Measurements from ENCODE around the gene TMEM59.
"Not testable (repeated sequence)": the region's sequence is repeated elsewhere in the genome, so short reads cannot be mapped to it uniquely, and the experiment has no call there.

Gene TMEM59

DNA sequence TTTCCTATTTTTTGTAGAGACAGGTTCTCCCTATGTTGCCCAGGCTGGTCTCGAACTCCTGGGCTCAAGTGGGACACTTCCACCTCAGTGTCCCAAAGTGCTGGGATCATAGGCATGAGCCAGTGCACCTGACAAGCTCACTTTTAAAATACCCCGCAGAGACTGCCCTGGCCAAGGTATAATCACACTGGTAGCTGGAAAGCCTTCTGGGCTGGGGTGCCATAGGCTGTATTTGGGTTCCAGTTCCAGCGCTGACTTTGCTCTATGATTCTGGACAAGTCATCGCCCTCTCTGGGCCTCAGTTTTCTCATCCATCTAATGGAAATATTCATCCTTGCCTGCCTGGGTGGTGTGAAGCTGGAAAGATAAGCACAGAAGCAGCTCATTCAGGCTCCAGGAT is 45.4 kb downstream of the TMEM59 start:
- Histone ChIP-seq H3K27me3 (ENCODE audit: control insufficient read depth, insufficient read depth, low read length) (no peaks in the 10 kb centered on the region), H3K9ac (ENCODE audit: low read length) (no peak overlapping the region)

DNA sequence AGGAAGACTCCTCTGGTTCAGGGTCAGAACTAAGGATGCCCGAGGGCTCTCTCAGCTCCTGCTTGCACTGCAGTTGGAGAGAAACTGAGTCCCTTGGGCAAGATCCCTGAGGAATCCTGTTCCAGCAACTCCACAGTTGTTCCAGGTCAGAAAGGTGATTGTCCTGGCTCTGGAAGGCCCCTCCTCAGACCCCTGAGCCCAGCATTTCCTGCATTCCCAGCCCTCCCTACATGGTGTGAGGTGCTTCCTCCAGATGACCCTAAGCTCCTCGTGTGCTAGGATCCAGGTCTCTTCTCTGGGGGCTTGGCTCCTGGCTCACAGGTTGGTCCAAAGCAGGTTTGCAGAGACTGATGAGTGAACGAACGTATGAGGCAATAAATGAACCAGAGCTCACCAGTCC is 46.5 kb downstream of the TMEM59 start:
- Histone ChIP-seq H3K27ac (ENCODE audit: low read length) (no peak overlapping the region), H3K9me3 (ENCODE audit: control insufficient read depth, low read depth, low read length) (no peaks in the 10 kb centered on the region), H3K4me1 (ENCODE audit: control insufficient read depth, low read depth, low read length) (no peaks in the 10 kb centered on the region), H3K27me3 (ENCODE audit: control insufficient read depth, insufficient read depth, low read length) (no peaks in the 10 kb centered on the region), H3K9ac (ENCODE audit: low read length) (no peak overlapping the region), H3K4me3 (ENCODE audit: low read length) (no peak overlapping the region), H3K36me3 (ENCODE audit: control insufficient read depth, low read depth, low read length) (no peaks in the 10 kb centered on the region)

More for the DNA sequence above, 45.4 kb downstream of the TMEM59 start:
- no peaks in the 10 kb centered on the region for H3K4me1 ChIP-seq (ENCODE audit: control insufficient read depth, low read depth, low read length)
- H3K27ac ChIP-seq (ENCODE audit: low read length), result no peak overlapping the region
- H3K4me3 ChIP-seq (ENCODE audit: low read length), result no peak overlapping the region
- H3K36me3 ChIP-seq (ENCODE audit: control insufficient read depth, low read depth, low read length), result no peaks in the 10 kb centered on the region
- H3K9me3 ChIP-seq (ENCODE audit: control insufficient read depth, low read depth, low read length), result no peaks in the 10 kb centered on the region

DNA sequence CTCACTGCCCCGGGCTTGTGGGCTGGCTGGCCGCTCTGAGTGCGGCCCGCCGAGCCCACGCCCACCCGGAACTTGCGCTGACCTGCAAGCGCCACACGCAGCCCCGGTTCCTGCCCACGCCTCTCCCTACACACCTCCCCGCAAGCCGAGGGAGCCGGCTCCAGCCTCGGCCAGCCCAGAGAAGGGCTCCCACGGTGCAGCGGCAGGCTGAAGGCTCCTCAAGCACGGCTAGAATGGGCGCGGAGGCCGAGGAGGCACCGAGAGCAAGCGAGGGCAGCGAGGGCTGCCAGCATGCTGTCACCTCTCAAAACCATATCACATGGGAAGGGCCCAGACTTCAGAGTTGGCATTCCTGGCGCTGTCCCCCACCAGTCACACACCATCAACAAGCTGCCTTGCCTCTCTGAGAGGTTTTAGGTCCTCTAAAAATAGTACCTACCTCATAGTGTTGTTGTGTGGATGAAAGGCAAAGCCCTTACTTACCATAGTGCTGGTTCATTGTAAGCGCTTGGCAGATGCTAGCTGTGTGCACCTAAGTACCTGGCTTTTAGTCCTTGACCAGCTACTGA is 48.4 kb downstream of the TMEM59 start:
- no peak overlapping the region for H3K4me3 ChIP-seq (ENCODE audit: low read length)
- no peaks in the 10 kb centered on the region for H3K27me3 ChIP-seq (ENCODE audit: control insufficient read depth, insufficient read depth, low read length)
- no peak overlapping the region for H3K27ac ChIP-seq (ENCODE audit: low read length)
- H3K4me1 ChIP-seq (ENCODE audit: control insufficient read depth, low read depth, low read length), result no peaks in the 10 kb centered on the region
- no peaks in the 10 kb centered on the region for H3K36me3 ChIP-seq (ENCODE audit: control insufficient read depth, low read depth, low read length)
- no peaks in the 10 kb centered on the region for H3K9me3 ChIP-seq (ENCODE audit: control insufficient read depth, low read depth, low read length)
- no peak overlapping the region for H3K9ac ChIP-seq (ENCODE audit: low read length)

DNA sequence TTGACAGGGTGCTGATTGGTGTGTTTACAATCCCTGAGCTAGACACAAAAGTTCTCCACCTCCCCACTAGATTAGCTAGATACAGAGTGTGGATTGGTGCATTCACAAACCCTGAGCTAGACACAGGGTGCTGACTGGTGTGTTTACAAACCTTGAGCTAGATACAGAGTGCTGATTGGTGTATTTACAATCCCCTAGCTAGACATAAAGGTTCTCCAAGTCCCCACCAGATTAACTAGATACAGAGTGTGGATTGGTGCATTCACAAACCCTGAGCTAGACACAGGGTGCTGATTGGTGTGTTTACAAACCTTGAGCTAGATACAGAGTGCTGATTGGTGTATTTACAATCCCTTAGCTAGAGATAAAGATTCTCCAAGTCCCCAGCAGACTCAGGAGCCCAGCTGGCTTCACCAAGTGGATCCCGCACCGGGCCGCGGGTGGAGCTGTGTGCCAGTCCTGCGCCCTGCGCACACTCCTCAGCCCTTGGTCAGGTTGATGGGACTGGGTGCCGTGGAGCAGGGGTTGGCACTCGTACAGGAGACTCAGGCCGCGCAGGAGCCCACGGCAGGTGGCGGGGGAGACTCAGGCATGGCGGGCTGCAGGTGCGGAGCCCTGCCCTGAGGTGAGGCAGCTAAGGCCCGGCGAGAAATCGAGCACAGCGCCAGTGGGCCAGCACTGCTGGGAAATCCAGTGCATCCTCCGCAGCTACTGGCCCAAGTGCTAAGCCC is 49.1 kb downstream of the TMEM59 start:
- H3K9me3 ChIP-seq (ENCODE audit: control insufficient read depth, low read depth, low read length); H3K9ac ChIP-seq (ENCODE audit: low read length); H3K36me3 ChIP-seq (ENCODE audit: control insufficient read depth, low read depth, low read length); H3K4me1 ChIP-seq (ENCODE audit: control insufficient read depth, low read depth, low read length); H3K27ac ChIP-seq (ENCODE audit: low read length); H3K27me3 ChIP-seq (ENCODE audit: control insufficient read depth, insufficient read depth, low read length); H3K4me3 ChIP-seq (ENCODE audit: low read length): not testable (repeated sequence)

DNA sequence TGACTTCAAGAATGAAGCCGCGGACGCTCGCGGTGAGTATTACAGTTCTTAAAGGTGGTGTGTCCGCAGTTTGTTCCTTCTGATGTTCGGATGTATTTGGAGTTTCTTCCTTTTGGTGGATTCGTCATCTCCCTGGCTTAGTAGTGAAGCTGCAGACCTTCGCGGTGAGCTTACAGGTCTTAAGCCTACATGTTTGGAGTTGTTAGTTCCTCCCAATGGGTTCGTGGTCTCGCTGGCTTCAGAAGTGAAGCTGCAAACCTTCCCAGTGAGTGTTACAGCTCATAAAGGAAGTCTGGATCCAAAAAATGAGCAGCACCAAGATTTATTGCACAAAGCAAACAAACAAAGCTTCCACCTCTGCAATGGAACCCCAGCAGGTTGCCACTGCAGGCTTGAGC is 49.8 kb downstream of the TMEM59 start:
- Histone ChIP-seq H3K4me1 (ENCODE audit: control insufficient read depth, low read depth, low read length) (no peaks in the 10 kb centered on the region), H3K36me3 (ENCODE audit: control insufficient read depth, low read depth, low read length) (no peaks in the 10 kb centered on the region)

DNA sequence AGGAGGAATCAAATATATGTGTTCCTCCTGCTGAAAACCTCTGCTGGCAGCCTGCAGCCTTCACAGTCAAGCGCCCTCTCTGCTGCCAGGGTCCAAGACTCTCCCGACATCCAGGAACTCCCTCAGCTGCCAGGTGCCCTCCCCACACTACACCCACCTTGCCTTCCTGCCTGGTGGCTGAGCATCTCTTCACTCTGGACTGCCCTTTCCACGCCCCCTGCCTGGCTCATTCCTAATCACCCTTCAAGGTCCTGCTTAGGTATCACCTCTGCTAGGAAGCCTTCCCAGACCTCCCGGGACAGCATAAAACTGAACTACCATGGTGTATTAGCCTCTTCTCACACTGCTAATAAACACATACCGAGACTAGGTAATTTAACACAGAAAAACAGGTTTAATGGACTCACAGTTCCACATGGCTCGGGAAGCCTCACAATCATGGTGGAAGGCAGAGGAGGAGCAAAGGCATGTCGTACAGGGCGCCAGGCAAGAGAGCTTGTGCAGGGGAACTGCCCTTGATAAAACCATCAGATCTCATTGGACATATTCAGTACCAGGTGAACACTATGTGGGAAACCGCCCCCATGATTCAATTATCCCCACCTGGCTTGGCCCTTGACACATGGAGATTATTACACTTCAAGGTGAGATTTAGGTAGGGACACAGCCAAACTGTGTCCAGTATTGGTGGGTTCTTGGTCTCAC is 50.3 kb downstream of the TMEM59 start:
- H3K36me3 ChIP-seq (ENCODE audit: control insufficient read depth, low read depth, low read length), result no peaks in the 10 kb centered on the region
- no peak overlapping the region for H3K9ac ChIP-seq (ENCODE audit: low read length)
- H3K27me3 ChIP-seq (ENCODE audit: control insufficient read depth, insufficient read depth, low read length), result no peaks in the 10 kb centered on the region
- no peak overlapping the region for H3K27ac ChIP-seq (ENCODE audit: low read length)
- H3K4me1 ChIP-seq (ENCODE audit: control insufficient read depth, low read depth, low read length), result no peaks in the 10 kb centered on the region
- H3K4me3 ChIP-seq (ENCODE audit: low read length), result no peak overlapping the region
- no peaks in the 10 kb centered on the region for H3K9me3 ChIP-seq (ENCODE audit: control insufficient read depth, low read depth, low read length)

More for the DNA sequence above, 49.8 kb downstream of the TMEM59 start:
- Histone ChIP-seq H3K9ac (ENCODE audit: low read length) (no peak overlapping the region), H3K4me3 (ENCODE audit: low read length) (no peak overlapping the region), H3K27ac (ENCODE audit: low read length) (no peak overlapping the region), H3K27me3 (ENCODE audit: control insufficient read depth, insufficient read depth, low read length) (no peaks in the 10 kb centered on the region), H3K9me3 (ENCODE audit: control insufficient read depth, low read depth, low read length) (no peaks in the 10 kb centered on the region)

DNA sequence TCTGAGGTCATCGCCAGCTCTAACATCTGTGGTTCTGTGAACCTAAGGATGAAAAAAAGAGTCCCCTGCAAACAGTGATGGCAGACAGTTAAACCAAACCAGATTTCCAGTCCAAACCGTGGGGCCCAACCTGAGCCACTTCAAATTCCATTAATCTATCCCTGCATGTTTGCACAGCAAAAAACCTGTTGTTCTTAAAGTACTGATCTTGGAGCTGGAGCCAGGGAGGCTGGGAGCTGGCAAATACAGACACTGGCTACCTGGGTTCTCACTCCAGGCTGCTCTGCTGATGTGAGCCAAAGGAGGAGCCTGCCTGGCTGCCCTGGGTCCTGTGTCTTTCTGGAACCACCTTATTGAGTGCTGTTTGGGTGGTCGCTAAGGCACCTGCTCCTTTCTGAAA is 51.4 kb downstream of the TMEM59 start:
- H3K27ac ChIP-seq (ENCODE audit: low read length), result no peak overlapping the region

DNA sequence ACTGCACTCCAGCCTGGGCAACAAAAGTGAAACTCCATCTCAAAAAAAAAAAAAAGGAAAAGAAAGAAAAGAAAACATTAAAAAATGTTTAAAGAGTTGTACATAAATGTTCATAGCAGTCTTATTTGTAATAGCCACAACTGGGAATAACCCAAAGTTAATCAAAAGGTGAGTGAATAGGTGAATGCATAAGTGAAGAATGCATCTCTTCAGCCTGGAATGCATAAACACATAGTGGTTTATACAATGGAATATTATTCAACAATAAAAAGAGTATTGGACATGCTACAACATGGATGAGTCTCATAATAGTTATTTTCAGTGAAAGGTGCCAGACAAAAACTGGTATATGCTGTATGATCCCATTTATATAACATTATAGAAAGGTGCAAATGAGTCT is 53.1 kb downstream of the TMEM59 start:
- Histone ChIP-seq H3K4me3 (ENCODE audit: low read length) (no peak overlapping the region), H3K4me1 (ENCODE audit: control insufficient read depth, low read depth, low read length) (no peaks in the 10 kb centered on the region), H3K27ac (ENCODE audit: low read length) (no peak overlapping the region), H3K9ac (ENCODE audit: low read length) (no peak overlapping the region), H3K9me3 (ENCODE audit: control insufficient read depth, low read depth, low read length) (no peaks in the 10 kb centered on the region), H3K27me3 (ENCODE audit: control insufficient read depth, insufficient read depth, low read length) (no peaks in the 10 kb centered on the region), H3K36me3 (ENCODE audit: control insufficient read depth, low read depth, low read length) (no peaks in the 10 kb centered on the region)

More for the DNA sequence above, 51.4 kb downstream of the TMEM59 start:
- H3K4me1 ChIP-seq (ENCODE audit: control insufficient read depth, low read depth, low read length), result no peaks in the 10 kb centered on the region
- no peaks in the 10 kb centered on the region for H3K9me3 ChIP-seq (ENCODE audit: control insufficient read depth, low read depth, low read length)
- H3K9ac ChIP-seq (ENCODE audit: low read length), result no peak overlapping the region
- H3K36me3 ChIP-seq (ENCODE audit: control insufficient read depth, low read depth, low read length), result no peaks in the 10 kb centered on the region
- H3K27me3 ChIP-seq (ENCODE audit: control insufficient read depth, insufficient read depth, low read length), result no peaks in the 10 kb centered on the region
- no peak overlapping the region for H3K4me3 ChIP-seq (ENCODE audit: low read length)

DNA sequence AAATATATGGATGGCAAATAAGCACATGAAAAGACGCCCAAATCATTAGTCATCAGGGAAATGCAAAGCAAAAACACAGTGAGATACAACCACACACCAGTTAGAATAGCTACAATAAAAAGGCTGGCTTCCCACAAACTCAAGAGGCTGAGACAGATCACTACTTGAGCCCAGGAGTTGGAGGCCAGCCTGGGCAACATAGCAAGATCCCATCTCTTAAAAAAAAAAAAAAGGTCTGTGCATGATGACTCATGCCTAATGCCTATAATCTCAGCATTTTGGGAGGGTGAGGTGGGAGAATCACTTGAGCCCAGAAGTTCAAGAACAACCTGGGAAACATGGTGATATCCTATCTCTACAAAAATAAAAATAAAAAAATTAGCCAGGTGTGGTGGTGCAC is 54.8 kb downstream of the TMEM59 start:
- Histone ChIP-seq H3K9me3 (ENCODE audit: control insufficient read depth, low read depth, low read length) (no peaks in the 10 kb centered on the region), H3K27me3 (ENCODE audit: control insufficient read depth, insufficient read depth, low read length) (no peaks in the 10 kb centered on the region)

DNA sequence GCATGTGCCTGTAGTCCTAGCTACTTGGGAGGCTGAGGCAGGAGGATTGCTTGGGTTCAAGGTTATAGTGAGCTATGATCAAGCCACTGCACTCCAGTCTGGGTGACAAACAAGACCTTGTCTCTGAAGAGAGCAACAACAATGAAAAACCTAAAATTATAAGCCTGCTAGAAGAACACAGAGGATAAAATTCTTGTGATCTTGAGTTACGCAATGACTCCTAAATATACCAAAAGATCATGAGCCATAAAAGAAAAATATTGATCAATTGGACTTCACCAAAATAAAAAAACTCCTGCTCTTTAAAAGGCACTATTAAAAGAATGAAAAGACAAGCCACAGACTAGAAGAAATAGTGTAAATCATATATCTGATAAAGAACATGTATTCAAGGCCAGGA is 57.3 kb downstream of the TMEM59 start:
- no peaks in the 10 kb centered on the region for H3K36me3 ChIP-seq (ENCODE audit: control insufficient read depth, low read depth, low read length)
- no peaks in the 10 kb centered on the region for H3K9me3 ChIP-seq (ENCODE audit: control insufficient read depth, low read depth, low read length)
- H3K27me3 ChIP-seq (ENCODE audit: control insufficient read depth, insufficient read depth, low read length), result no peaks in the 10 kb centered on the region
- no peak overlapping the region for H3K27ac ChIP-seq (ENCODE audit: low read length)
- H3K4me3 ChIP-seq (ENCODE audit: low read length), result no peak overlapping the region
- no peaks in the 10 kb centered on the region for H3K4me1 ChIP-seq (ENCODE audit: control insufficient read depth, low read depth, low read length)
- H3K9ac ChIP-seq (ENCODE audit: low read length), result no peak overlapping the region

More for the DNA sequence above, 54.8 kb downstream of the TMEM59 start:
- Histone ChIP-seq H3K4me3 (ENCODE audit: low read length) (no peak overlapping the region), H3K4me1 (ENCODE audit: control insufficient read depth, low read depth, low read length) (no peaks in the 10 kb centered on the region), H3K36me3 (ENCODE audit: control insufficient read depth, low read depth, low read length) (no peaks in the 10 kb centered on the region), H3K9ac (ENCODE audit: low read length) (no peak overlapping the region), H3K27ac (ENCODE audit: low read length) (no peak overlapping the region)

DNA sequence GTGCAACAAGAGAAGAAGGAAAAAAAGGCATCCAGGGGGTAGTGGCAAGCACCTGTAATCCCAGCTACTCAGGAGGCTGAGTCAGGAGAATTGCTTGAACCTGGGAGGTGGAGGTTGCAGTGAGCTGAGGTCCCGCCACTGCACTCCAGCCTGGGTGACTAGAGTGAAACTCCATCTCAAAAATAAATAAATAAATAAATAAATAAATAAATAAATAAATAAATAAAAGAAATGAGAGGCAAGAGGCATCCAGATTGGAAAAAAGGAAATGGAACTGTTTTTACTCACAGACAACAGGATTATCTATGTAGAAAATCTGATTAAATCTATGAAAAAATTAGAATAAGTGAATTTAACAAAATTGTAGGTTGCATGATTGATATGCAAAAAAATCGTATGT is 58.5 kb downstream of the TMEM59 start:
- not testable (repeated sequence) for H3K27me3 ChIP-seq (ENCODE audit: control insufficient read depth, insufficient read depth, low read length); H3K4me3 ChIP-seq (ENCODE audit: low read length); H3K9ac ChIP-seq (ENCODE audit: low read length); H3K27ac ChIP-seq (ENCODE audit: low read length); H3K4me1 ChIP-seq (ENCODE audit: control insufficient read depth, low read depth, low read length); H3K9me3 ChIP-seq (ENCODE audit: control insufficient read depth, low read depth, low read length); H3K36me3 ChIP-seq (ENCODE audit: control insufficient read depth, low read depth, low read length)

Data from iPS-18a (cell line).